Measurements from ENCODE around the gene MAP3K7CL. TPM values are rescaled to one million over a fixed set of nuclear protein-coding genes. Genes with fewer than 3 reads are reported as not detected.
A peak's percentile ranks its signal among the peaks of the same experiment; 100 is the strongest.

The MAP3K7CL gene
- total RNA-seq, 1 experiment from 2014 or later: 5.3 TPM

DNA sequence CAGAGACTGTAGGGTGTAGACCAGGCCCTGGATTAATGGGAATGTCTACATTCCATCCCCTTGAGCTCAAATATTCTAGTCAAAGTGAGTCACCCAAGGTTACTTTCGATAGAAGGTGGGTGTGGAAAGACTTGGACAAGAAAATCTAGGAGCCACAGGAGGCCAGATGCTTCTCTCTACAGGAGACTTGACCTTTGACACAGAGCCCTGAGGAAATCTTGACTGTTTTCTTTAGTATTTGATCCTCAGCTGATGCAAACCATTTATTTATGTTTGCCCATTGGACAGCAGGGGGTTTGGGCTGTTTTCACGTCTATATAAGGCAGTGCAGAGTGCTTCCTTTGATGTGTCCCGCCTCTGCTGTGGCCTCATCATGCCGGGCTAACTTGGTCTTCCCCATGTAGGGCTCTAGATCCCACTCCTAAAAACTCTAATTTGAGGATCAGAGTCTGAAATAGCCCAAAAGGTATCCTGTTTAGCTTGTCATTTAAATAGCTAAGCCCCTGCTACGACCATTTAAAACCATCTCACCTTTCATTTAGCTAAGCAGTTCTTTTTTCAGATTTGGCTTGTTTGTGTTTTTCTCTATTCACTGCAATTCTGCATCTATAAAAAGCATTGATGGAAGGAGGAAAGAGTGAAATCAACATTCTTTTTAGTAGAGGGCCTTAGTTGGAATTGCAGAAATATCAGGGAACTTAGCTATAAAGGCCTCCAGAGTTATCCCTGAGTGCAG, 15.5 kb upstream of the MAP3K7CL start:
- H3K27ac ChIP-seq: no peak overlapping the region

GRCh38 chr21:29115899-29116298, 14.5 kb upstream of the MAP3K7CL start:
- no peaks in the 10 kb centered on the region for H3K36me3 ChIP-seq
- H3K4me1 ChIP-seq (replicated peaks): peaks cover 9% of the 10 kb centered on the region
- no peaks in the 10 kb centered on the region for H3K27me3 ChIP-seq (replicated peaks)
- H3K9me3 ChIP-seq (replicated peaks): no peaks in the 10 kb centered on the region; the same call in 1 of the 2 replicates
- no peak for DNase-seq (ENCODE audit: low read depth in 1 of 2, low spot score in 2 of 2)
- no peak overlapping the region for H3K4me3 ChIP-seq
- H3K27ac ChIP-seq: no peak overlapping the region

More for the DNA sequence above, 15.5 kb upstream of the MAP3K7CL start:
- Histone ChIP-seq H3K9me3 (replicated peaks) (no peaks in the 10 kb centered on the region; the same call in 1 of the 2 replicates), H3K36me3 (no peaks in the 10 kb centered on the region), H3K27me3 (replicated peaks) (no peaks in the 10 kb centered on the region), H3K4me1 (replicated peaks) (peaks cover 9% of the 10 kb centered on the region), H3K4me3 (no peak overlapping the region)
- no peak for DNase-seq (ENCODE audit: low read depth in 1 of 2, low spot score in 2 of 2)

DNA sequence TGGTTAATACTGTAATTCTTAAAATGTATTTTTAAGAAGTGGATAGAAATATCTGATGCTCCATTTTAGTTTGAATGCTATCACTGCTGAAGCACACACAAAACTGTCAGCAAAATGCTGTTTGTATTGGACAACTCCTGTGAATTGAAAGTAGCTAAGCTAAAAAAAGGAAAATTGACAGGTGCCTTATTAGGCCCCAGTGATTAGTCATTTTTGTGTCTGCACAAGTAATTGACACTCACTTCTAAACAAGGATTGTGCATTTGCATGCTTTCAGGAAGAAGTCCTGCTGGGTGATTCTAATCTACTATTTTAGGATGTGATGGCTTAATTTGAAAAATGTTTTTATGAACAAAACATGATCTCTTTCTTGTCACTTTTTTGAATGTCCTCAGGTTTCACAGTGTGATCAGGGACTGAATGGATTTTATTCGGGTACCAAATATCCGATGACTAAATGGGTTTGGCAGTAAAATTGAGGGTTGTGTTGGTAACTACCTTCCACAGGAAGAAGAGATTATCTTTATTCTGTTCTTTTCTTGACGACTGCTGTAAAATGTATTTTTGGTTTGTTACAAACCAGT, 13.0 kb upstream of the MAP3K7CL start:
- Histone ChIP-seq H3K4me3 (no peak overlapping the region), H3K27me3 (replicated peaks) (no peaks in the 10 kb centered on the region), H3K9me3 (replicated peaks) (no peaks in the 10 kb centered on the region; the same call in 1 of the 2 replicates), H3K27ac (no peak overlapping the region), H3K36me3 (no peaks in the 10 kb centered on the region), H3K4me1 (replicated peaks) (peaks cover 9% of the 10 kb centered on the region)
- no peak for DNase-seq (ENCODE audit: low read depth in 1 of 2, low spot score in 2 of 2)

- Histone ChIP-seq H3K36me3 (no peaks in the 10 kb centered on the region), H3K27ac (no peak overlapping the region), H3K4me1 (replicated peaks) (no peaks in the 10 kb centered on the region), H3K4me3 (no peak overlapping the region), H3K9me3 (replicated peaks) (no peaks in the 10 kb centered on the region; the same call in 1 of the 2 replicates), H3K27me3 (replicated peaks) (no peaks in the 10 kb centered on the region)
- no peak for DNase-seq (ENCODE audit: low read depth in 1 of 2, low spot score in 2 of 2)
Measured at GRCh38 chr21:29121759-29122158, 8.7 kb upstream of the MAP3K7CL start.

GRCh38 chr21:29124645-29125044, 5.8 kb upstream of the MAP3K7CL start:
- Histone ChIP-seq H3K4me3 (no peak overlapping the region), H3K36me3 (no peaks in the 10 kb centered on the region), H3K4me1 (replicated peaks) (peaks cover 4% of the 10 kb centered on the region; the same call in 1 of the 2 replicates), H3K27ac (no peak overlapping the region), H3K27me3 (replicated peaks) (no peaks in the 10 kb centered on the region), H3K9me3 (replicated peaks) (no peaks in the 10 kb centered on the region)
- no peak for DNase-seq (ENCODE audit: low read depth in 1 of 2, low spot score in 2 of 2)

GRCh38 chr21:29125191-29125590, 5.3 kb upstream of the MAP3K7CL start:
- no peak for DNase-seq (ENCODE audit: low read depth in 1 of 2, low spot score in 2 of 2)
- no peak overlapping the region for H3K4me3 ChIP-seq
- H3K27me3 ChIP-seq (replicated peaks): no peaks in the 10 kb centered on the region
- peaks cover 7% of the 10 kb centered on the region; the same call in 1 of the 2 replicates for H3K4me1 ChIP-seq (replicated peaks)
- H3K27ac ChIP-seq: no peak overlapping the region
- H3K9me3 ChIP-seq (replicated peaks): no peaks in the 10 kb centered on the region
- H3K36me3 ChIP-seq: no peaks in the 10 kb centered on the region

DNA sequence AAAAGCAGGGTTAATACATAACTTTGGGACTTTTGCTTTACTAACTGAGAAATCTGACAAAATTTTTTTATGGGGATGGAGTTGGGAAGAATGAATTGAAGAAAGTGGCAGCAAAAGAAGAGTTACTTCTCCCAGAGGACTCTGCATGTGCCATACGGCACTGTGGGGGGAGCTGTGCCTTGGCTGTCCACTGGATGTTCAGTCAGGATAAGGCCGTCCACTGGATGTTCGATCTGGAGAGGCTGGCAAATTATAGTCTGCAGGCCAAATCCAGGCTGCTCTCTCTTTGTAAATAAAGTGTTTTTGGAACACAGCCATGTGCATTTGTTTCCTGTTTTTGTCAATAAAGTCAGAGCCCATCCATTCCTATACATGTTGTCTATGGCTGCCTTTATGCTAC, 4.5 kb upstream of the MAP3K7CL start:
- Histone ChIP-seq H3K27ac (no peak overlapping the region), H3K27me3 (replicated peaks) (no peaks in the 10 kb centered on the region), H3K36me3 (no peaks in the 10 kb centered on the region), H3K4me3 (no peak overlapping the region), H3K4me1 (replicated peaks) (peaks cover 13% of the 10 kb centered on the region), H3K9me3 (replicated peaks) (no peaks in the 10 kb centered on the region)
- no peak for DNase-seq (ENCODE audit: low read depth in 1 of 2, low spot score in 2 of 2)

DNA sequence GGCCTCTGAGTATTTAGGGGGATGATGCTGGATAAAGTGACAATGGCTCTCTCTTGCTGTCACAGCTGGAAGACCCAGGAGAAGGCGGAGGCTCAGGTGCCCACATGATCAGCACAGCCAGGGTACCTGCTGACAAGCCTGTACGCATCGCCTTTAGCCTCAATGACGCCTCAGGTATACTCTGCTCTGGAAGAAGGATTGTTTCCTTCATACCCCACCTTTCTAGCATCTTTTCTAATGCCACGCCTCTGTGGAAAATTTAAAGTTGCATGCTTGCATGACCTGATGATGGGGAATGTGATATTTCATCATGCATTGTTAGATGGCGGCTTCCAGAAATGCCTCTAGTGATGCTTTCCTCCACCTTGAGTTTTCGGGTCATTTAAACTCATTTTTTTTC, 2.8 kb downstream of the MAP3K7CL start:
- no peaks in the 10 kb centered on the region for H3K27me3 ChIP-seq (replicated peaks)
- no peak for DNase-seq (ENCODE audit: low read depth in 1 of 2, low spot score in 2 of 2)
- H3K4me3 ChIP-seq: no peak overlapping the region
- peaks cover 16% of the 10 kb centered on the region for H3K4me1 ChIP-seq (replicated peaks)
- H3K36me3 ChIP-seq: no peaks in the 10 kb centered on the region
- H3K9me3 ChIP-seq (replicated peaks): no peaks in the 10 kb centered on the region
- no peak overlapping the region for H3K27ac ChIP-seq

GRCh38 chr21:29133796-29134195, 3.4 kb downstream of the MAP3K7CL start:
- Histone ChIP-seq H3K27me3 (replicated peaks) (no peaks in the 10 kb centered on the region), H3K9me3 (replicated peaks) (no peaks in the 10 kb centered on the region), H3K4me1 (replicated peaks) (peaks cover 16% of the 10 kb centered on the region), H3K4me3 (no peak overlapping the region), H3K36me3 (no peaks in the 10 kb centered on the region), H3K27ac (no peak overlapping the region)
- no peak for DNase-seq (ENCODE audit: low read depth in 1 of 2, low spot score in 2 of 2)

GRCh38 chr21:29135481-29135880, 5.0 kb downstream of the MAP3K7CL start:
- no peak for DNase-seq (ENCODE audit: low read depth in 1 of 2, low spot score in 2 of 2)
- no peaks in the 10 kb centered on the region for H3K9me3 ChIP-seq (replicated peaks)
- no peaks in the 10 kb centered on the region for H3K27me3 ChIP-seq (replicated peaks)
- no peak overlapping the region for H3K4me3 ChIP-seq
- H3K36me3 ChIP-seq: no peaks in the 10 kb centered on the region
- no peak overlapping the region for H3K27ac ChIP-seq
- peaks cover 8% of the 10 kb centered on the region for H3K4me1 ChIP-seq (replicated peaks)

DNA sequence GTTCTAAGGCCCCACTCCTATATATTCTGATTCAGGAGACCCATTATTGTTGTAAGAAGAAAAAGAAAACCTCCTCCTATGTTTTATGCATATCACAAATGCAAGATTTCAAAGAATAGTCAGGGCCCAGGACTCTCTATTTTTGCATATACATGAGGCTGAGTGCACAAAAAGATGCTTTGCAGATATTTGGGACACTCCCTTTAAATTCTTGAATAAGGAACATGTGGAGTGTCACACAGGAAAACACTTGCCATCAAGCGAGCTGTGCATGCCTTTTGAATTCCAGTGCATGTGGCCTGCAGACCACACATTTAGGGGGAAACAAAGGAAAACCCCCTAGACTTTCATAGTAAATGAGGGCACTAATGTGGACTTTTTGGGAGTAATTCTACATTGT, 5.6 kb downstream of the MAP3K7CL start:
- Histone ChIP-seq H3K36me3 (no peaks in the 10 kb centered on the region), H3K27me3 (replicated peaks) (no peaks in the 10 kb centered on the region), H3K4me3 (no peak overlapping the region), H3K9me3 (replicated peaks) (no peaks in the 10 kb centered on the region), H3K4me1 (replicated peaks) (peaks cover 2% of the 10 kb centered on the region), H3K27ac (no peak overlapping the region)
- no peak for DNase-seq (ENCODE audit: low read depth in 1 of 2, low spot score in 2 of 2)

DNA sequence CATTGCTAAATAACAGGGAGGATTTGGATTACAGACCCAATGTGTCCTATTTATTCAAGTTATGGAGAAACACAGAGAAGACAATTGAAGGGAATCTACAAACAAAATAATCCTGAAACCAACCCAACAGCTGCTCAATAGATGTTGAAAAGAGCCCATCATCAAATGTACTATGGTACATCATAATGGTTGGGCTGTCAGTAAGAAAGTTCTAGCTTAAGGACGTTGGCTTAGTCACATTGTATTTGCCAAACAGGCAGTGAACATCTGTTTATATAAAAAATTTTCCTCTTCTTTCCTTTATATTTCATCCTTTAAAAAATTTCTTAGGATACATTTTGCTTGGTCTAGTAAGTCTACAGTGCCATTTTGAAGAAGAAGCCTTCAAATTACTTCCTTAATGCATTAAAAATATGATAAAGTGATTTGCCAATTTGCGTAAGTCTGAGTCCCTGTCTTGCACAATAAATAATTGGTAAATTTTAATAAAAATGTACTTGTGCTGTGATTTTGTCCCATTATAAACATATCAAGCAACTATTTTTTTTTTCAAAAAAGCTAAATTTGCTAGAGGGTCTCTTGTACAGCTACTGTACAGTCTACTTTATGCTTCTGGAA, 14.4 kb downstream of the MAP3K7CL start:
- peak in 1 of 2 experiments; percentile 9 for DNase-seq (ENCODE audit: low read depth in 1 of 2, low spot score in 2 of 2)
- H3K9me3 ChIP-seq (replicated peaks): no peaks in the 10 kb centered on the region
- no peak overlapping the region for H3K4me3 ChIP-seq

GRCh38 chr21:29145354-29145782, 14.9 kb downstream of the MAP3K7CL start:
- peaks cover 43% of the 10 kb centered on the region for H3K4me1 ChIP-seq (replicated peaks)
- no peaks in the 10 kb centered on the region for H3K27me3 ChIP-seq (replicated peaks)
- peak overlapping the region; percentile 76 for H3K27ac ChIP-seq
- no peaks in the 10 kb centered on the region for H3K36me3 ChIP-seq
- H3K4me3 ChIP-seq: no peak overlapping the region
- no peaks in the 10 kb centered on the region for H3K9me3 ChIP-seq (replicated peaks)
- peak; percentile 57 to 82 for DNase-seq (ENCODE audit: low read depth in 1 of 2, low spot score in 2 of 2)

More for the DNA sequence above, 14.4 kb downstream of the MAP3K7CL start:
- H3K36me3 ChIP-seq: no peaks in the 10 kb centered on the region
- H3K4me1 ChIP-seq (replicated peaks): peaks cover 37% of the 10 kb centered on the region
- peak overlapping the region; percentile 76 for H3K27ac ChIP-seq
- no peaks in the 10 kb centered on the region for H3K27me3 ChIP-seq (replicated peaks)

DNA sequence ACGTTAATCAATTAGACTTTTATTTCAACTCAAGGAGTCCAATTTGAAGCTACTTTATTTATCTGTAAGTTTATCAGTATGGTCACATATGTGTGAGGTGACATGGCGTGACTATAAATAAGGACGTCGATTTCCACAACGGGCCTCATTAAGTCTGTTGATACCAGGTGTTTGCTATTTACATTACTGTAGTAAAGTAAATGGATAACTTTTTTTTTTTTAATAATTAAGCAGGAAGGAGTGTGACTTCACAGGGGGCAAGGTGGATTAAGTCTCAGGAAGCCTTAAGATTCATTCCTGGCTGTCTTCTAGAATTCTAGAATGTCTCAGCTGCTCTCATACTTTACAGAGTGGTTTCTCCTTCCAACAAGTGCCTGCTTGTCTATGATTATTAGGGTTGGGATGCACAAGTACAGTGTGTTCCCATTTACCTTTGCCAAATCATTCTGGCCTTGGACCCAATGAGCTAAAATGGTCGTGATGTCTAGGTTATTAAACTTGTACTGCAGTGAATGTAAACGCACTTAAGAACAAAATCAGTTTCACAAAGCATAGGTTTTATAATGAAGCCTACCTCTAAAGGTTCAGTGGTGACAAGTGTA, 15.5 kb downstream of the MAP3K7CL start:
- Histone ChIP-seq H3K27ac (peak overlapping the region; percentile 76), H3K9me3 (replicated peaks) (no peaks in the 10 kb centered on the region), H3K4me3 (no peak overlapping the region), H3K36me3 (no peaks in the 10 kb centered on the region), H3K4me1 (replicated peaks) (peaks cover 43% of the 10 kb centered on the region), H3K27me3 (replicated peaks) (no peaks in the 10 kb centered on the region)
- no peak for DNase-seq (ENCODE audit: low read depth in 1 of 2, low spot score in 2 of 2)

Data from SJSA1 (cell line).